ENCODE data around the gene PIAS4.

PIAS4 gene

GRCh38 chr19:4027146-4027545 is 19.6 kb downstream of the PIAS4 start:
- H3K9me3 ChIP-seq (ENCODE audit: control insufficient read depth, insufficient read depth, low read length), result no peaks in the 10 kb centered on the region
- peaks cover 4% of the 10 kb centered on the region; the same call in 1 of the 2 replicates for H3K36me3 ChIP-seq (ENCODE audit: control insufficient read depth, low read length)
- no peaks in the 10 kb centered on the region for H3K4me1 ChIP-seq (ENCODE audit: control insufficient read depth, low read length)
- no peak overlapping the region for H3K4me3 ChIP-seq (ENCODE audit: low read length)
- no peaks in the 10 kb centered on the region for H3K27me3 ChIP-seq (ENCODE audit: control insufficient read depth, low read length)
- no peaks in the 10 kb centered on the region; the same call in 1 of the 2 replicates for H4K20me1 ChIP-seq (ENCODE audit: control insufficient read depth, insufficient read depth, low read depth, low read length)
- no peak for TF ChIP-seq CTCF (IDR thresholded peaks at IDR 0.05; ENCODE audit: low read depth, low read length, poor library complexity, severe bottlenecking)
- TF ChIP-seq EZH2phosphoT487 (IDR thresholded peaks at IDR 0.05; ENCODE audit: borderline replicate concordance, low read length), result no peak
- H3F3A ChIP-seq (ENCODE audit: control insufficient read depth, insufficient read depth), result no peaks in the 10 kb centered on the region
- H3K27ac ChIP-seq (ENCODE audit: low read depth, low read length), result no peak overlapping the region
- no peaks in the 10 kb centered on the region for H3K9me2 ChIP-seq (replicated peaks; ENCODE audit: control insufficient read depth, low read length)
- peaks cover under 1% of the 10 kb centered on the region for H3K79me2 ChIP-seq (ENCODE audit: control insufficient read depth, low read length)
- H3K4me2 ChIP-seq (ENCODE audit: low read length), result no peak overlapping the region

GRCh38 chr19:4028334-4029246 is 21.1 kb downstream of the PIAS4 start:
- Histone ChIP-seq H3K4me1 (ENCODE audit: control insufficient read depth, low read length) (no peaks in the 10 kb centered on the region), H3K9me3 (ENCODE audit: control insufficient read depth, insufficient read depth, low read length) (no peaks in the 10 kb centered on the region), H3F3A (ENCODE audit: control insufficient read depth, insufficient read depth) (no peaks in the 10 kb centered on the region), H4K20me1 (ENCODE audit: control insufficient read depth, insufficient read depth, low read depth, low read length) (no peaks in the 10 kb centered on the region), H3K79me2 (ENCODE audit: control insufficient read depth, low read length) (no peaks in the 10 kb centered on the region), H3K9me2 (replicated peaks; ENCODE audit: control insufficient read depth, low read length) (no peaks in the 10 kb centered on the region), H3K4me3 (ENCODE audit: low read length) (no peak overlapping the region), H3K27me3 (ENCODE audit: control insufficient read depth, low read length) (no peaks in the 10 kb centered on the region), H3K27ac (ENCODE audit: low read depth, low read length) (no peak overlapping the region), H3K4me2 (ENCODE audit: low read length) (no peak overlapping the region), H3K36me3 (ENCODE audit: control insufficient read depth, low read length) (peaks cover 4% of the 10 kb centered on the region; the same call in 1 of the 2 replicates)
- TF ChIP-seq EZH2phosphoT487 (IDR thresholded peaks at IDR 0.05; ENCODE audit: borderline replicate concordance, low read length) (no peak), CTCF (IDR thresholded peaks at IDR 0.05; ENCODE audit: low read depth, low read length, poor library complexity, severe bottlenecking) (no peak)

GRCh38 chr19:4029247-4029614 is 21.7 kb downstream of the PIAS4 start:
- Histone ChIP-seq H3K9me2 (replicated peaks; ENCODE audit: control insufficient read depth, low read length) (no peaks in the 10 kb centered on the region), H3K27ac (ENCODE audit: low read depth, low read length) (no peak overlapping the region), H4K20me1 (ENCODE audit: control insufficient read depth, insufficient read depth, low read depth, low read length) (no peaks in the 10 kb centered on the region), H3K4me2 (ENCODE audit: low read length) (no peak overlapping the region), H3F3A (ENCODE audit: control insufficient read depth, insufficient read depth) (no peaks in the 10 kb centered on the region), H3K36me3 (ENCODE audit: control insufficient read depth, low read length) (peaks cover 11% of the 10 kb centered on the region; the same call in 1 of the 2 replicates), H3K79me2 (ENCODE audit: control insufficient read depth, low read length) (no peaks in the 10 kb centered on the region), H3K9me3 (ENCODE audit: control insufficient read depth, insufficient read depth, low read length) (no peaks in the 10 kb centered on the region), H3K4me1 (ENCODE audit: control insufficient read depth, low read length) (no peaks in the 10 kb centered on the region), H3K27me3 (ENCODE audit: control insufficient read depth, low read length) (no peaks in the 10 kb centered on the region), H3K4me3 (ENCODE audit: low read length) (no peak overlapping the region)
- TF ChIP-seq CTCF (IDR thresholded peaks at IDR 0.05; ENCODE audit: low read depth, low read length, poor library complexity, severe bottlenecking), result no peak
- TF ChIP-seq EZH2phosphoT487 (IDR thresholded peaks at IDR 0.05; ENCODE audit: borderline replicate concordance, low read length), result no peak
